A172 (cell line): ENCODE measurements around the gene FAM156A. TPM values are rescaled to one million over a fixed set of nuclear protein-coding genes. Genes with fewer than 3 reads are reported as not detected.
A peak's percentile ranks its signal among the peaks of the same experiment; 100 is the strongest.
"Not testable (repeated sequence)": the region's sequence is repeated elsewhere in the genome, so short reads cannot be mapped to it uniquely, and the experiment has no call there.

Source experiments
- DNase-seq: peaks from one replicate; pipeline ENCODE4 v3.0.0-alpha.2; 2015; ENCODE audit warnings: low spot score
- total RNA-seq: library from RNA; depleted of rRNA; stranded (reverse); fragments of >200 nt; shearing (Covaris generic); gene quantifications from 2 replicates; pipeline ENCODE4 v1.2.3, GENCODE V29; 2014

FAM156A gene
- total RNA-seq, 1 experiment from 2014 or later, result 18.9 TPM

- DNase-seq, result not testable (repeated sequence)
Measured at GRCh38 chrX:52966993-52967738, 8.8 kb upstream of the FAM156A start.

DNA sequence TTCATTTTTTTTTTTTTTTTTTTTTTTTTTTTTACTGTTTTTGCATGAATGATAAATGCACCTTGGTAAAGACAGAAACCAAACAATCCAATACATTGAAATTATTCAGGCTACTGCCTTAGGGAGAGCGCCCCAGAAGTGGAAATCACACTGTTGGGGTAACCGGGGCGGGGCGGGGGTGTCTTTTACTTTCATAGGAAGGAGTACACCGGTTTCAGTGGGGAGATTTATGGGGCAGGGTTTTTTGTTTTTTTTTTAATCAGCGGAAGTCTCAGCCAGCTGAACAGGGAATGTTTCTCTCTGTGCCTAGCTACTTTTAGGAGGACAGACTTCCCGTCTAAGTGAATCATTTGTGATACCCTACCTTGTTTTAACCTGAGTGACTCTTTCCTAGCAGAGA is 643 bp upstream of the FAM156A start:
- DNase-seq, result not testable (repeated sequence)

GRCh38 chrX:52949884-52950283 is 8.4 kb downstream of the FAM156A start:
- DNase-seq, result not testable (repeated sequence)

GRCh38 chrX:52949325-52949724 is 9.0 kb downstream of the FAM156A start:
- DNase-seq, result not testable (repeated sequence)

- not testable (repeated sequence) for DNase-seq
Measured at GRCh38 chrX:52948265-52948664, 10.1 kb downstream of the FAM156A start.

GRCh38 chrX:52947501-52947900 is 10.8 kb downstream of the FAM156A start:
- DNase-seq, result not testable (repeated sequence)

GRCh38 chrX:52945838-52946494 is 12.4 kb downstream of the FAM156A start:
- DNase-seq, result not testable (repeated sequence)

DNA sequence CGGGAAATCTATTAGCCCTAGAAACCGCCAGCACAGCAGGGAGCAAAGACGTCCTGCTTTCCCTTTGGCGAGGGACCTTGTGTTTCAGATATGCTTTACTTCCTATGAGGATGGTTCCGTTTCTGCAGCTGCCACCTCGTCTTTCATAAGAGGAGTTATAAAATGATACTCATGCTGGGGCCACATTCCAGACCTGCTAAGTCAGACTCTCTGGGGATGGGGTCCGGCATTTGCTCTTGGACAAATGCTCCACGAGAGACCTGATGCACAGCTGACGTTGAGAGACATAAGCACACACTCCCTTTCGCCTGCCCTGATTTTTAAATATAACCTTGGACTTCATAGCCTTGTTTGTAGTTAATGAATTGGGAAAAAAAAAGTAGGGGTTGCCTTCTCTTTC is 16.6 kb downstream of the FAM156A start:
- not testable (repeated sequence) for DNase-seq

DNA sequence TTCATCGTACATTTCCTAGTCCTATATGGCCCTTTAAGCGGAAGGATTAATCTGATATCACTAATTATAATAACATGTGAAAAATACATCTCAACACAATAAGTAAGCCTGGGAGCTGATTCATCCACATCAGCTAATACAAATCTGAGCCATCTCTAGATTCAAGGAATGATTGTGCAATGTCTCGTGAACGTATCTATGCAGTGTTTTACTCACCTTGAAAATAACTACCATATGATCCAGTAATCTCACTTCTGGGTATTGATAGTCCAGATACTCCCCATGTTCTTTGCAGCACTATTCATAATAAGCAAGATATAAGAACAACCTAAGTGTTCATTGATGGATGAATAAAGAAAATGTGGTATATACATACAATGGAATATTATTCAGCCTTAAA is 17.6 kb downstream of the FAM156A start:
- DNase-seq, result not testable (repeated sequence)

DNA sequence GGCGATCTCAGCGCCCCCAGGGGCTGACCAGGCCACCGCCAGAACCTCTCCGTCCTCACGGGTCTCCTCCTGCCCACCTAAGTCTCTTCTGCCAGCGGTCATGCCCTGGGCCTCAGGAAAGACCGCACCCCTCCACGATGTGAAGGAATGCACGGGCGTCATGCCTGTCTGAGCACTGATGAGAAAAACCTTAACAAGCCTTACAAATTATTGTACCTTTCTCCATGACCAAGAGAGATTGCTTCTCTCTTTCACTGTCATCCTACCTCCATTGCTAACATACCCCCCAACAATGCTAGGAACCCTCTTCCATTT is 22.9 kb downstream of the FAM156A start:
- DNase-seq, result not testable (repeated sequence)

- DNase-seq, result peak; percentile 89
Measured at GRCh38 chrX:52934704-52935469, 23.4 kb downstream of the FAM156A start.

DNA sequence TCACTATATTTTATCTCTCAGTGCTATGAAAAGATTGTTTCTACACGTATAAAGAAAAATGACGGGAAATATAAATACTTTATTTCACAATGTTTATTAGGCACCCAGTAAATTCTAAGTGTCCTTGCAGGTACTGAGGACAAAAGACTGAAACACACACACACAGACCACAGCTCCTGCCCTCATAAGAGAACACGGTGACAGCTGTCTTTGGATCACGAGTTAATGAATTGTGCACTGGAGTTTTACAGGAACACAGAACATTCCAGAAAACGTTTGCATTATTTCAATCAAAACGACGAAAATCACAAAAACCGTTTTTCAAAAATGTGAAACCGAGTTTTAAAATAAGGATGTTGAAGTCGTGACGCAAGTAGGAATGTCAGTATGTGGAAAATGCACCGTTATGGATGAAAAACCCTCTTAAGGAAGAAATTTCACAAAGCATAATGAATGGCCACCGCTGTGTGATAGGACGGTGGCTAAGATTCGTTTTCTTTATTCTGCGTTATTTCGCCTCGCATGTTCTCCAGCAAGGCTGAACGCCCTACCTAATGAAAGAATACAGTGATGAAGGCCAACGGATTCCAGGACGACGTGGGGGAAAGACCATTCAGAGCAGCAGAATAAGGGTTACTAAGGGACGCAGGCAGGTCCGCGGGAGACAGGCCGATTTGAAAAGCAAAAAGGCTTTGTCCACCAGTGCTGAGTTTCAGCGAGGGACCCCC is 24.2 kb downstream of the FAM156A start:
- no peak for DNase-seq

- no peak for DNase-seq
Measured at GRCh38 chrX:52933213-52933612, 25.1 kb downstream of the FAM156A start.

GRCh38 chrX:52930214-52930613 is 28.1 kb downstream of the FAM156A start:
- not testable (repeated sequence) for DNase-seq

GRCh38 chrX:52923781-52924241 is 34.5 kb downstream of the FAM156A start:
- peak; percentile 68 for DNase-seq

DNA sequence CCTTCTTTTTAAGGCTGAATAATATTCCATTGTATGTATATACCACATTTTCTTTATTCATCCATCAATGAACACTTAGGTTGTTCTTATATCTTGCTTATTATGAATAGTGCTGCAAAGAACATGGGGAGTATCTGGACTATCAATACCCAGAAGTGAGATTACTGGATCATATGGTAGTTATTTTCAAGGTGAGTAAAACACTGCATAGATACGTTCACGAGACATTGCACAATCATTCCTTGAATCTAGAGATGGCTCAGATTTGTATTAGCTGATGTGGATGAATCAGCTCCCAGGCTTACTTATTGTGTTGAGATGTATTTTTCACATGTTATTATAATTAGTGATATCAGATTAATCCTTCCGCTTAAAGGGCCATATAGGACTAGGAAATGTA is 43.6 kb downstream of the FAM156A start:
- not testable (repeated sequence) for DNase-seq

GRCh38 chrX:52913681-52914080 is 44.6 kb downstream of the FAM156A start:
- not testable (repeated sequence) for DNase-seq

- DNase-seq, result not testable (repeated sequence)
Measured at GRCh38 chrX:52909313-52909969, 48.9 kb downstream of the FAM156A start.

DNA sequence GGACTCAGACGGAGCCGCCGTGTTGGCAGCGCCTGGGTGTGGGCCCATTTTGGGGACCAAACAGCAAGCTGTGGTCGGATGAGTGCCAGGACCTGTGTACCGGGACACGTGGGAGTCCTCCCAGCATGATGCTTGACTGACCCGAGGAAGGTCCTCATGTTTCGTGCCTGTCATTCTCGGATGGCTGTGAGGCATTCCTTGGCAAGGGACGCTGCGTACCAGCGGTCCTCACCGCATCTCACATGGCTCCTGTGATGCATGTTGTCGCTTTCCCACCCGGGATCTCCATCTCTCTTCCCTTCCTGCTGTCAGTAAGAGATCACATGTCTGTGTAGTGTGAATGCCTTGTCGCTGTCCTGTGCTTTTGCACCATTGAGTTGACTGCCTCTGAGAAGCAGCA is 50.4 kb downstream of the FAM156A start:
- DNase-seq, result not testable (repeated sequence)

DNA sequence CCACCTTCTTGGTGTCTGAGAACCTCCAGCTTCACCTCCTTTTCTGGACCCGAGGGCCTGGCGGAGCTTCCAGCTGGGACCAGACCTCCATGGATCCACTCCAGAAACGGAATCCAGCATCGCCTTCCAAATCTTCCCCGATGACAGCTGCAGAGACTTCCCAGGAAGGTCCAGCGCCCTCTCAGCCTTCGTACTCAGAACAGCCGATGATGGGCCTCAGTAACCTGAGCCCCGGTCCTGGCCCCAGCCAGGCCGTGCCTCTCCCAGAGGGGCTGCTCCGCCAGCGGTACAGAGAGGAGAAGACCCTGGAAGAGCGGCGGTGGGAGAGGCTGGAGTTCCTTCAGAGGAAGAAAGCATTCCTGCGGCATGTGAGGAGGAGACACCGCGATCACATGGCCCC is 51.2 kb downstream of the FAM156A start:
- DNase-seq, result not testable (repeated sequence)

DNA sequence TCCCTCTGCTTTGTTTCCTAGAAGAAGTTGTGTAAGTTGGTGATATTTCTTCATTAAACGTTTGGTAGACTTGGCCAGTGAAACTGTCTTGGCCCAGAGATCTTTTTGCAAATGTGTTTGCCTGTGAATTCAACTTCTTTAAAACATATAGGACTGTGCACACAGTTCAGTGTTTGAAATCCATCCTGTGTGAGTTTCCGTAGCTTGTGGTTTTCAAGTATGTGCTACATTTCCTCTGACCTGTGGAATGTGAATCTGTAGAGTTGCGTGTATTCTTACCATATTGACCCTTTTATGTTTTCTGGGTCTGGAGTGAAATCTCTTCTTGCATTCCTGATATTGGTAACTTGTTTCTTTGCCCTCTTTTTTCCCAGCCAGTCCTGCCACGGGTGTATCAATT is 52.2 kb downstream of the FAM156A start:
- DNase-seq, result not testable (repeated sequence)
